ENCODE measurements around the gene MUCL3. TPM values are rescaled to one million over a fixed set of nuclear protein-coding genes. Genes with fewer than 3 reads are reported as not detected.

The MUCL3 gene
- total RNA-seq, 1 experiment from 2014 or later = 0.15 TPM

GRCh38 chr6:30914076-30914853 is 26.5 kb upstream of the MUCL3 start, which contains the start of gene VARS2 (continued):
- TF ChIP-seq NR1H2 (CRISPR knock-in tag; IDR thresholded peaks at IDR 0.05) = no peak
- no peak for TF ChIP-seq MXD4 (CRISPR knock-in tag; IDR thresholded peaks at IDR 0.05; ENCODE audit: borderline replicate concordance)
- peak; percentile 82; the same call in 1 of the 2 replicates for TF ChIP-seq ZNF219 (CRISPR knock-in tag; IDR thresholded peaks at IDR 0.05; ENCODE audit: borderline replicate concordance)
- peak; percentile 66; the same call in 1 of the 2 replicates for TF ChIP-seq GABPB1 (CRISPR knock-in tag; IDR thresholded peaks at IDR 0.05)
- peak; percentile 81; the same call in 1 of the 2 replicates for TF ChIP-seq JUN (CRISPR knock-in tag; IDR thresholded peaks at IDR 0.05)
- TF ChIP-seq ETV6 (CRISPR knock-in tag; IDR thresholded peaks at IDR 0.05) = peak; percentile 89; the same call in 1 of the 2 replicates
- TF ChIP-seq ZNF121 (CRISPR knock-in tag; IDR thresholded peaks at IDR 0.05) = no peak
- TF ChIP-seq NR3C1 (CRISPR knock-in tag; conservative IDR thresholded peaks at IDR 0.05; ENCODE audit: low read depth) = no peak
- TF ChIP-seq RELA (CRISPR knock-in tag; IDR thresholded peaks at IDR 0.05; ENCODE audit: borderline replicate concordance) = no peak
- TF ChIP-seq SP1 (CRISPR knock-in tag; conservative IDR thresholded peaks at IDR 0.05) = peak; percentile 70
- peak; percentile 65; the same call in 1 of the 2 replicates for TF ChIP-seq ESRRA (CRISPR knock-in tag; IDR thresholded peaks at IDR 0.05; ENCODE audit: borderline replicate concordance)
- TF ChIP-seq NFE2L1 (CRISPR knock-in tag; IDR thresholded peaks at IDR 0.05) = no peak; the same call in 1 of the 2 replicates
- no peak for TF ChIP-seq AR (CRISPR knock-in tag; IDR thresholded peaks at IDR 0.05)
- TF ChIP-seq E2F5 (CRISPR knock-in tag; IDR thresholded peaks at IDR 0.05) = peak; percentile 86; the same call in 1 of the 2 replicates
- peak; percentile 85 for TF ChIP-seq ZNF416 (CRISPR knock-in tag; IDR thresholded peaks at IDR 0.05)
- TF ChIP-seq TCF7 (CRISPR knock-in tag; IDR thresholded peaks at IDR 0.05; ENCODE audit: low read depth) = no peak
- TF ChIP-seq ELF4 (CRISPR knock-in tag; IDR thresholded peaks at IDR 0.05; ENCODE audit: low read depth) = peak; percentile 79; the same call in 1 of the 2 replicates
- TF ChIP-seq ATF6 (CRISPR knock-in tag; IDR thresholded peaks at IDR 0.05) = no peak
- no peak for TF ChIP-seq TP53 (CRISPR knock-in tag; IDR thresholded peaks at IDR 0.05)
- TF ChIP-seq PRDM15 (CRISPR knock-in tag; IDR thresholded peaks at IDR 0.05) = peak; percentile 64
